OCI-LY3 (cell line): ENCODE measurements around the gene STIMATE.

ENCODE experiments used
- H2AFZ ChIP-seq: fragments of 200-600, 300-600 bp; shearing (Covaris generic); 2 replicates; pipeline ENCODE4 v1.6.0; 2014; ENCODE audit warnings: antibody characterized with exemption, low read depth, low read length
- H3K27ac ChIP-seq: fragments of 200-600, 300-600 bp; sonication (generic); 2 replicates; pipeline ENCODE4 v1.5.1; 2014; ENCODE audit warnings: mild to moderate bottlenecking, low read length, moderate library complexity, mixed read lengths
- H3K27me3 ChIP-seq: fragments of 200-600, 300-600 bp; sonication (generic); 2 replicates; pipeline ENCODE4 v1.6.1; 2014; ENCODE audit warnings: low read depth, low read length, mixed read lengths
- H3K36me3 ChIP-seq: fragments of 200-600, 300-600 bp; sonication (generic); replicated peaks from 2 replicates; pipeline ENCODE3; 2014; ENCODE audit warnings: low read depth, low read length, mixed read lengths
- H3K4me1 ChIP-seq: fragments of 300-600, 200-600 bp; sonication (generic); 2 replicates; pipeline ENCODE4 v1.6.1; 2014; ENCODE audit warnings: low read length, mixed read lengths
- H3K4me2 ChIP-seq: fragments of 200-600, 300-600 bp; sonication (generic); 2 replicates; pipeline ENCODE4 v1.6.1; 2014; ENCODE audit warnings: low read length, mixed read lengths
- H3K4me3 ChIP-seq: fragments of 300-600, 200-600 bp; sonication (generic); 2 replicates; pipeline ENCODE4 v1.5.1; 2014; ENCODE audit warnings: antibody characterized with exemption, mild to moderate bottlenecking, low read length, moderate library complexity
- H3K79me2 ChIP-seq: fragments of 300-600, 200-600 bp; shearing (Covaris generic); 2 replicates; pipeline ENCODE4 v1.6.1; 2014; ENCODE audit warnings: mild to moderate bottlenecking, low read length, mixed read lengths
- H3K9ac ChIP-seq: fragments of 300-600, 200-600 bp; shearing (Covaris generic); 2 replicates; pipeline ENCODE4 v1.6.0; 2014; ENCODE audit warnings: mild to moderate bottlenecking, low read length, moderate library complexity
- H3K9me3 ChIP-seq: fragments of 200-600, 300-600 bp; shearing (Covaris generic); 2 replicates; pipeline ENCODE4 v1.6.1; 2014; ENCODE audit warnings: low read length, mixed read lengths; ENCODE audit not compliant: insufficient read depth
- H4K20me1 ChIP-seq: fragments of 200-600, 300-600 bp; sonication (generic); 2 replicates; pipeline ENCODE4 v1.6.1; 2016; ENCODE audit warnings: low read length, mixed read lengths; ENCODE audit not compliant: insufficient read depth
- CTCF ChIP-seq: fragments of 200-600, 300-600 bp; sonication (generic); IDR thresholded peaks from 2 replicates; pipeline ENCODE4 v1.5.1; 2014; ENCODE audit warnings: antibody characterized with exemption, low read length, low read depth
- EZH2phosphoT487 ChIP-seq: fragments of 200-600 bp; shearing (Covaris generic); IDR thresholded peaks from 2 replicates; pipeline ENCODE4 v1.6.1; 2018; ENCODE audit warnings: antibody characterized with exemption, mixed run types, low read depth

Gene STIMATE

GRCh38 chr3:52915294-52915693 is 17.9 kb upstream of the STIMATE start:
- Histone ChIP-seq H3K36me3 (peaks cover 13% of the 10 kb centered on the region), H3K9me3 (no peaks in the 10 kb centered on the region), H3K4me1 (peaks cover 11% of the 10 kb centered on the region), H2AFZ (0 out of 2 replicates have a peak overlapping the region, but pooled peaks have one; percentile 2), H3K79me2 (no peaks in the 10 kb centered on the region), H3K9ac (no peak overlapping the region), H3K27me3 (no peaks in the 10 kb centered on the region), H3K4me2 (peak overlapping the region; percentile 40), H3K27ac (no peak overlapping the region), H4K20me1 (no peaks in the 10 kb centered on the region), H3K4me3 (no peak overlapping the region)
- TF ChIP-seq CTCF = no peak
- no peak for TF ChIP-seq EZH2phosphoT487

DNA sequence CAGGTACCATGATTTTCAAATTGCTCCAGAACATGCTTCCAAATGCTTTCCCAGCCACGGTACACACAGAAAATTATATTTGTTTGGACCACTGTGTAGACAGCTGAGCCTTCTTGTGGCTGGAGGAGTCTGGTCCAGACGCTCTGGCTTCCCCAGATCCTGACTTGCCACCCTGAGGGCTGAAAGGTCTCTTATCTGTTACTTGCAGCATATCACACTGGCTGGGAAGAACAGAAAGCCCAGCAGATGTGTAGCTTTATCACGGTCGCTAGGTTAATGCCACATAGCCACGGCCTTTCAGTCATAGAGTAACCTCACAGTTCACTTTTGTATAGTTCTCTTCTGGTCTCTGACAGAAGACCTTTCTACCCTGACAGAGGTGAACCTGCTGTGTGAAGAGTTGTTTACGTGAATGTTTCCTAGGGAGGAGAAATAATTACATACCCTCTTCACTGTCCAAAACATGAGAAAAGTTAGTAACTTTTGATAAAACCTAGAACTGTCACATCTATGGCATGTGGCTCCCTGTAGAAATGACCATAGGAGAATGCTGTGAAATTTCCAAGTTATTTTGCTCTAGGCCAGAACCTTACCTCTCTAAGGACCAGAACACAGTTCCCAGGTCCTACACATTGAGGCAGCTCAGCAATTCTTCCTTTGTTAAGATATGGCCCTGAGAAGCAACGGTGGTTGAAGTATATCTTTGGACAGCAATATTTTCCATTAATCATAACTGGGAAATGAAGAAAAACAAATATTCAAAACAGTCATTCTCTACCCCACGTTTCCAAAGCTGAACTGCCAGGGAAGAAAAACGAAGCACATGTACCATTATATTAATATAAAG is 15.8 kb upstream of the STIMATE start:
- Histone ChIP-seq H3K9me3 (no peaks in the 10 kb centered on the region), H2AFZ (no peak overlapping the region), H4K20me1 (no peaks in the 10 kb centered on the region), H3K27ac (no peak overlapping the region), H3K79me2 (no peaks in the 10 kb centered on the region), H3K9ac (no peak overlapping the region), H3K27me3 (no peaks in the 10 kb centered on the region), H3K4me1 (peaks cover 11% of the 10 kb centered on the region), H3K4me3 (no peak overlapping the region), H3K4me2 (no peak overlapping the region), H3K36me3 (peaks cover 7% of the 10 kb centered on the region)
- TF ChIP-seq EZH2phosphoT487 (no peak), CTCF (no peak)

- Histone ChIP-seq H3K4me1 (peaks cover 10% of the 10 kb centered on the region), H3K36me3 (peaks cover 7% of the 10 kb centered on the region), H3K4me2 (no peak overlapping the region), H4K20me1 (no peaks in the 10 kb centered on the region), H2AFZ (no peak overlapping the region), H3K79me2 (no peaks in the 10 kb centered on the region), H3K9ac (no peak overlapping the region), H3K4me3 (no peak overlapping the region), H3K27me3 (no peaks in the 10 kb centered on the region), H3K9me3 (no peaks in the 10 kb centered on the region), H3K27ac (no peak overlapping the region)
- no peak for TF ChIP-seq EZH2phosphoT487
- no peak for TF ChIP-seq CTCF
Measured at GRCh38 chr3:52910823-52911222, 13.5 kb upstream of the STIMATE start.

GRCh38 chr3:52907497-52907896 is 10.1 kb upstream of the STIMATE start:
- Histone ChIP-seq H3K36me3 (no peaks in the 10 kb centered on the region), H3K9me3 (no peaks in the 10 kb centered on the region), H3K4me1 (no peaks in the 10 kb centered on the region), H4K20me1 (no peaks in the 10 kb centered on the region), H3K4me2 (no peak overlapping the region), H3K27me3 (no peaks in the 10 kb centered on the region), H2AFZ (no peak overlapping the region), H3K27ac (no peak overlapping the region), H3K9ac (no peak overlapping the region), H3K79me2 (no peaks in the 10 kb centered on the region), H3K4me3 (no peak overlapping the region)
- TF ChIP-seq EZH2phosphoT487 (no peak), CTCF (peak; percentile 35)
